Nephron (organoid): Measurements from ENCODE around the gene AICDA.
"Not testable (repeated sequence)": the region's sequence is repeated elsewhere in the genome, so short reads cannot be mapped to it uniquely, and the experiment has no call there.

ENCODE experiments used
- H3K27ac Mint-ChIP-seq, 3 experiments: 2 replicates each; pipeline ENCODE4 v1.8.0; 2020; ENCODE audit warnings: mixed read lengths in 3 of 3, mild to moderate bottlenecking in 2 of 3, moderate library complexity in 1 of 3
- H3K27me3 Mint-ChIP-seq: 2 replicates; pipeline ENCODE4 v1.8.0; 2021; ENCODE audit warnings: low read depth, mild to moderate bottlenecking, moderate library complexity, mixed read lengths
- H3K36me3 Mint-ChIP-seq: 2 replicates; pipeline ENCODE4 v1.8.0; 2020; ENCODE audit warnings: low read depth, mixed read lengths
- H3K4me1 Mint-ChIP-seq: 2 replicates; pipeline ENCODE4 v1.8.0; 2020; ENCODE audit warnings: mixed read lengths
- H3K4me3 Mint-ChIP-seq, 3 experiments: 2 replicates each; pipeline ENCODE4 v1.8.0; 2020; ENCODE audit warnings: mild to moderate bottlenecking in 3 of 3, mixed read lengths in 3 of 3, moderate library complexity in 2 of 3
- H3K9me3 Mint-ChIP-seq: 2 replicates; pipeline ENCODE4 v1.8.0; 2020; ENCODE audit warnings: mixed read lengths
- TF ChIP-seq, protein P1 (sequence below), 3 experiments: fragments of 200-600 bp; sonication (generic); IDR thresholded peaks; one replicate each; pipeline ENCODE4 v1.5.0; 2021; ENCODE audit warnings: antibody characterized with exemption in 3 of 3; ENCODE audit not compliant: unreplicated experiment in 3 of 3

Gene AICDA

DNA sequence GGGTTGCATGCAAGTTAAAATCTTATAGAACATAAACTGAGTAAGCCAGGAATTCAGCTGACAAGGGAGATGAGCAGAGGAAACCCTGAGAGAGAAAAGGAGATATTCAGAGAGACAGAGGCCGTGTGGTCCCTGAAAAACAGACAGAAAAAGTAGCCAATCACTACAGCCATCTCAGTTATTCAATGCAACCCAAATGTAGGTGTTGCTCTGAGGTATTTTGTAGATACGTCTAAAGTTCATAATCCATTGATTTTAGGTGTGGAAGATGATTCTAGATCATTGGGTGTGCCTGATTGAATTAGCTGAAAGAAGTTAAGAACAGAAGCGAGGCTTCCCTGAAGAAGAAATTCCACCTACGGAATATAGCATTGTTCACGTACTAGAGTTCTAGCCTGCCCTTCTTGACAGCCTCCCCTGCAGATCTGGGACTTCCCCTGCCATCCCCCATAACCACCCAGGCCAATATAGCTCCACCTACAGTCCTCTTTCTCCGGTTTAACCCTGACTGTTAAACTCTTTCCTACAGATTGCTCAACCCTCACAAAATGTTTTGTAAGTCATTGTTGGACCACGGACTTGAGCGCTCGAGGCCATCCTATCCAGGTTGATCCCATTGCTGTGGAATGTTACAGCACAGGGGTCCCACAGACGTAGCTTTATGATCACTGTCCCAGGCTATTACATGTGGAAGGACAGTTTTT lies 21.7 kb downstream of the AICDA start:
- Mint-ChIP-seq H3K27ac (no peak overlapping the region), H3K27me3 (no peaks in the 10 kb centered on the region), H3K36me3 (no peaks in the 10 kb centered on the region), H3K9me3 (no peaks in the 10 kb centered on the region), H3K4me1 (no peaks in the 10 kb centered on the region), H3K4me3 (no peak overlapping the region)
- TF ChIP-seq, protein P1, sequence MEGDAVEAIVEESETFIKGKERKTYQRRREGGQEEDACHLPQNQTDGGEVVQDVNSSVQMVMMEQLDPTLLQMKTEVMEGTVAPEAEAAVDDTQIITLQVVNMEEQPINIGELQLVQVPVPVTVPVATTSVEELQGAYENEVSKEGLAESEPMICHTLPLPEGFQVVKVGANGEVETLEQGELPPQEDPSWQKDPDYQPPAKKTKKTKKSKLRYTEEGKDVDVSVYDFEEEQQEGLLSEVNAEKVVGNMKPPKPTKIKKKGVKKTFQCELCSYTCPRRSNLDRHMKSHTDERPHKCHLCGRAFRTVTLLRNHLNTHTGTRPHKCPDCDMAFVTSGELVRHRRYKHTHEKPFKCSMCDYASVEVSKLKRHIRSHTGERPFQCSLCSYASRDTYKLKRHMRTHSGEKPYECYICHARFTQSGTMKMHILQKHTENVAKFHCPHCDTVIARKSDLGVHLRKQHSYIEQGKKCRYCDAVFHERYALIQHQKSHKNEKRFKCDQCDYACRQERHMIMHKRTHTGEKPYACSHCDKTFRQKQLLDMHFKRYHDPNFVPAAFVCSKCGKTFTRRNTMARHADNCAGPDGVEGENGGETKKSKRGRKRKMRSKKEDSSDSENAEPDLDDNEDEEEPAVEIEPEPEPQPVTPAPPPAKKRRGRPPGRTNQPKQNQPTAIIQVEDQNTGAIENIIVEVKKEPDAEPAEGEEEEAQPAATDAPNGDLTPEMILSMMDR (IDR thresholded peaks at IDR 0.05; ENCODE audit: unreplicated experiment in 3 of 3), result no peak

- TF ChIP-seq, protein P1 (IDR thresholded peaks at IDR 0.05; ENCODE audit: unreplicated experiment in 3 of 3), result no peak
- Mint-ChIP-seq H3K4me3 (no peak overlapping the region), H3K4me1 (no peaks in the 10 kb centered on the region), H3K36me3 (no peaks in the 10 kb centered on the region), H3K27me3 (no peaks in the 10 kb centered on the region), H3K9me3 (no peaks in the 10 kb centered on the region), H3K27ac (no peak overlapping the region)
Observed at GRCh38 chr12:8589679-8590078, 23.0 kb downstream of the AICDA start.

- H3K9me3 Mint-ChIP-seq, H3K27ac Mint-ChIP-seq, H3K4me3 Mint-ChIP-seq, H3K27me3 Mint-ChIP-seq, H3K4me1 Mint-ChIP-seq, H3K36me3 Mint-ChIP-seq: not testable (repeated sequence)
Observed at GRCh38 chr12:8584478-8584877, 28.2 kb downstream of the AICDA start.

GRCh38 chr12:8584004-8584403 lies 28.7 kb downstream of the AICDA start:
- no peaks in the 10 kb centered on the region for H3K27me3 Mint-ChIP-seq

GRCh38 chr12:8581098-8581784 lies 31.4 kb downstream of the AICDA start:
- TF ChIP-seq, protein P1 (IDR thresholded peaks at IDR 0.05; ENCODE audit: unreplicated experiment in 3 of 3), result no peak
- no peaks in the 10 kb centered on the region for H3K4me1 Mint-ChIP-seq
- H3K4me3 Mint-ChIP-seq, result no peak overlapping the region
- no peaks in the 10 kb centered on the region for H3K27me3 Mint-ChIP-seq
- peak overlapping the region in 1 of 3 experiments; percentile 53 for H3K27ac Mint-ChIP-seq
- H3K36me3 Mint-ChIP-seq, result no peaks in the 10 kb centered on the region
- no peaks in the 10 kb centered on the region for H3K9me3 Mint-ChIP-seq

More at GRCh38 chr12:8584004-8584403, 28.7 kb downstream of the AICDA start:
- TF ChIP-seq, protein P1 (IDR thresholded peaks at IDR 0.05; ENCODE audit: unreplicated experiment in 3 of 3), result no peak
- Mint-ChIP-seq H3K27ac (no peak overlapping the region), H3K9me3 (no peaks in the 10 kb centered on the region), H3K36me3 (no peaks in the 10 kb centered on the region), H3K4me3 (no peak overlapping the region), H3K4me1 (no peaks in the 10 kb centered on the region)

DNA sequence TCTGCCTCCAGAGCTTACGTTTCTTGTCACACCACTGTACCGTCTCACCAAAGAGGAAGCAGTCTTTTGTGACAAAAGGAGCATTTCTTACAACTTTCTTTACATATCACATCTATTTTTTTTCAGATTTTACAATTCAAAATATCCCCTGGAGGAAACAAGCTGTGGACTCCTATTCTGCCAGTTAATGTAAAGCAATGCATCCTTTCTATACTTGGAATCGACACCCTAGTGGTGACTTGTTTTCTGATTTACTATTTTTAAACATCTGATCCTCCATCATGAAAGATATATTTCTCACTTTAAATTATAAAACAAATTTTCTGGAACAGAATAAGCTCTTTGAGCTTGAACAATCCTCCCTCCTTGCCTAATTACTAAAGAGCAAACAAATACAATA lies 34.8 kb downstream of the AICDA start:
- no peak overlapping the region for H3K27ac Mint-ChIP-seq
- no peaks in the 10 kb centered on the region for H3K9me3 Mint-ChIP-seq
- H3K4me3 Mint-ChIP-seq, result no peak overlapping the region
- TF ChIP-seq, protein P1 (IDR thresholded peaks at IDR 0.05; ENCODE audit: unreplicated experiment in 3 of 3), result no peak
- no peaks in the 10 kb centered on the region for H3K4me1 Mint-ChIP-seq
- H3K27me3 Mint-ChIP-seq, result no peaks in the 10 kb centered on the region
- H3K36me3 Mint-ChIP-seq, result no peaks in the 10 kb centered on the region
